Gastrocnemius medialis (tissue), 4 donors: ENCODE data around the gene GRM5.

Experiments
- POLR2A ChIP-seq, 2 donors: fragments of 450-650 bp; IDR thresholded peaks; one replicate each; pipeline ENCODE4 v1.6.1; 2017; ENCODE audit warnings: antibody characterized with exemption in 2 of 2, mild to moderate bottlenecking in 2 of 2, moderate library complexity in 2 of 2
- TF ChIP-seq, protein P1 (sequence below), 5 experiments: fragments of 450-650 bp in 3 of 5; fragments of 200-600 bp in 2 of 5; sonication (generic) in 2 of 5; IDR thresholded peaks in 4 of 5; conservative IDR thresholded peaks in 1 of 5; 1 replicate in 4 of 5; 2 replicates in 1 of 5; pipeline ENCODE4 v1.5.1; 2016 to 2019; ENCODE audit warnings: antibody characterized with exemption in 5 of 5, mild to moderate bottlenecking in 3 of 5, moderate library complexity in 3 of 5

DNA sequence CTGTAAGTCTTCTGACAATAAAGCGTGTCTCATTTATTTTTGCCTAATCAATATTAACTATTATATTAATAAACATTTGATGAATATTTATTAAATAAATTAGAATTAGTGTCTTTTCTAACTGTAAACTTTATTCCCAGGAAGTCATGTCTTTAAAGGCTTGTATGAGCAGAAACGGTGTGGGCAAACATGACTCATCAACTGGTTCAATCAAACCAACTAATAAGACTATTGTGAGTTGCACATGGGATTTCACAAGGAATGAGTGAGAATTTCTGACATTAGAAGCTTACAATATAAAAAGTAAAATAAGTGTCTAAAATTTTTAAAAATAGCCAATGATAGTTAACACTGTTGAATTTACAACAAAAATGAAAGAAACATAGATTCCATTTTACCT lies 469.0 kb downstream of the GRM5 start:
- TF ChIP-seq, protein P1, sequence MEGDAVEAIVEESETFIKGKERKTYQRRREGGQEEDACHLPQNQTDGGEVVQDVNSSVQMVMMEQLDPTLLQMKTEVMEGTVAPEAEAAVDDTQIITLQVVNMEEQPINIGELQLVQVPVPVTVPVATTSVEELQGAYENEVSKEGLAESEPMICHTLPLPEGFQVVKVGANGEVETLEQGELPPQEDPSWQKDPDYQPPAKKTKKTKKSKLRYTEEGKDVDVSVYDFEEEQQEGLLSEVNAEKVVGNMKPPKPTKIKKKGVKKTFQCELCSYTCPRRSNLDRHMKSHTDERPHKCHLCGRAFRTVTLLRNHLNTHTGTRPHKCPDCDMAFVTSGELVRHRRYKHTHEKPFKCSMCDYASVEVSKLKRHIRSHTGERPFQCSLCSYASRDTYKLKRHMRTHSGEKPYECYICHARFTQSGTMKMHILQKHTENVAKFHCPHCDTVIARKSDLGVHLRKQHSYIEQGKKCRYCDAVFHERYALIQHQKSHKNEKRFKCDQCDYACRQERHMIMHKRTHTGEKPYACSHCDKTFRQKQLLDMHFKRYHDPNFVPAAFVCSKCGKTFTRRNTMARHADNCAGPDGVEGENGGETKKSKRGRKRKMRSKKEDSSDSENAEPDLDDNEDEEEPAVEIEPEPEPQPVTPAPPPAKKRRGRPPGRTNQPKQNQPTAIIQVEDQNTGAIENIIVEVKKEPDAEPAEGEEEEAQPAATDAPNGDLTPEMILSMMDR (IDR thresholded peaks at IDR 0.05 in 4 of 5, conservative IDR thresholded peaks at IDR 0.05 in 1 of 5), result no peak
- no peak for TF ChIP-seq POLR2A (IDR thresholded peaks at IDR 0.05)
